ENCODE results near the gene MLN.

DNA sequence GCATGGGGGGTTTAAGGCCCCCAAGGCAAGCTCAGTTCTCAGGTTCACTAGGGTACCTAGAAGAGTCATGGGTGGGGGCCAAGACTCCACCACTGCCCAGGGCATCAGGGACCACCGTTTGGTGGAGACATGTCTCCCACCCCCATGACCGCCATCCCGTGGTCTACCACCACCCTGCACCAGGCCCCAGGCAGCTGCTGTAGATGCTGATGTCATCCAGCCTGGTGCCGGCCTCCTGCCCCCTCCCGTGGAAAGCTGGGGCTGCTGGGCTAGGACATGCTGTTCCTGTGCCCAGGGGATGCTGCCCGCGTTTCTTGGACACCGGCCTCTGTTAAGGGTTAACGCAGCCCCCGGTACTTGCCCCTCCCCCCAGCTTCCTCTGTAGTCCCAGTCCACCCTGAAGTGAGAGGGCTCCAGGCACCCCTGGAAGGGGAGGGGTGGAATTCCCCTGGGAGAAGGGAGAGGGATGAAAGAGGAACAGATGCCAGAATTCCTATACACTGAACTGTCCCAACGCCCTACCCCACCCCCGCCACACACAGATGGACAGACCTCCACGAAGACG lies 57.7 kb downstream of the MLN start:
- no peak for TF ChIP-seq EZH2phosphoT487 (IDR thresholded peaks at IDR 0.05; ENCODE audit: borderline replicate concordance, low read length)
- TF ChIP-seq CTCF (IDR thresholded peaks at IDR 0.05; ENCODE audit: low read depth, low read length, poor library complexity, severe bottlenecking): no peak
